NCI-H2107 treated with DMSO at 0.1 percent for 48 hours (cell line): ENCODE data around the gene MAPK11.

Experiments
- DNase-seq: peaks from one replicate; lab custom pipeline; 2025; ENCODE audit not compliant: unreplicated experiment; lab: John Stamatoyannopoulos, UW

MAPK11 gene

DNA sequence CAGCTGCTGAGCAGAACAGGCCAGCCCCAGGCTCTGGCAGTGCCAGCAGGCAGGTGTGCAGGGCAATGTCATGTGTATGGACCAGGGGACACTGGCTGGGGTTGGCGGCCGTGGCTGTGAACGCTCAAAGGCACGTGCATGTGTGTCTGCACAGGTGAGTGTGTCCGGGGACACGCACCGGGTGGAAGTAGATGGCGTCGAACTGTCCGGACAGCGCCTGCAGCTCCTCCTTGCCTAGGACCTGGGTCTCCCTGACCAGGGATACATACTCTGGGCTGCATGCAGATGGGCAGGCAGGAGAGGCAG, 20.0 kb downstream of the MAPK11 start:
- no peak for DNase-seq

GRCh38 chr22:50249341-50250248, 20.6 kb downstream of the MAPK11 start:
- no peak for DNase-seq

- DNase-seq = no peak
Measured at GRCh38 chr22:50248196-50249081, 21.7 kb downstream of the MAPK11 start.

GRCh38 chr22:50247748-50248147, 22.4 kb downstream of the MAPK11 start:
- DNase-seq = no peak

DNA sequence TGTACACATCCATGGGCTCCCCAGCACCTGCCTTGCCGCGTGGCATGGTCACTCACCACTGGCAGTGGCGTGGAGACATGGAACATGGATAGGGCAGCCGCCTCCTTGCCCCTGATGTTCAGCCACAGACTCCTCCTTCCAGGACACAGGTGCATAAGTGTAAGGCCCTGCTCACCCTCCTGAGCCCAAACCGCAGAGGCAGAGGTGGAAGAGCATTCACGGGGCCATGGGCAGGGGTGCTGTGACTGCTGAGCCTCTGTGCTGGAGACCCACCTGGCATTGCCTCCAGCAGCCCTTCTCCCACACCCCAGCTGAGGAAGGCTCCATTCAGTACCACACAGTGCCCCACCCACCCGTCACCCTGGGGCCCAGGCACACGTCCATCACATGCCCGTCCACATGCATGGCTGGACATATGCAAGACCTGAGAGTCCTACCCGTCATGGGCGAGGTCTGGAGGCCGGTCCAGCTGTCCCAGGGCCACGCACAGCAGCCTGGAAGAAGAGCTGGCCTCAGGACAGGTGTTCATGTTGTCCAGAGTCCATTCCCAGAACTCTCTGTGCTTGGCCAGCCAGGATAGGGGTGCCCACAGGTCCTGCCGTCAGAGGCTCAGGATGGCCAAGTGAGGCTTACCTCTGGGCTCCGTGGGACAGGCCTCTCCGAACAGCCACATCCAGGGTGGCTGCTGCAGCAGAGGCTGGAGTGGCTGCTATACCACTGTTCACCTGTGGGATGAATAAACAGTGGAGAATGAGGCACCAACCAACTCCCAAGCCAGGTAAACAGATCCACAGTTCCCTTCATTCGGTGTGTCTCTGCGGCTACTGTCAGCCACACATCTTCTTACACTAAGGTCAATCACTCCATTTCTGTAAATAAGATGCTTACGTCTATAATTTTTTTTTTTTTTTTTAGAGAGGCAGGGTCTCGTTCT, 23.7 kb downstream of the MAPK11 start:
- no peak for DNase-seq

DNA sequence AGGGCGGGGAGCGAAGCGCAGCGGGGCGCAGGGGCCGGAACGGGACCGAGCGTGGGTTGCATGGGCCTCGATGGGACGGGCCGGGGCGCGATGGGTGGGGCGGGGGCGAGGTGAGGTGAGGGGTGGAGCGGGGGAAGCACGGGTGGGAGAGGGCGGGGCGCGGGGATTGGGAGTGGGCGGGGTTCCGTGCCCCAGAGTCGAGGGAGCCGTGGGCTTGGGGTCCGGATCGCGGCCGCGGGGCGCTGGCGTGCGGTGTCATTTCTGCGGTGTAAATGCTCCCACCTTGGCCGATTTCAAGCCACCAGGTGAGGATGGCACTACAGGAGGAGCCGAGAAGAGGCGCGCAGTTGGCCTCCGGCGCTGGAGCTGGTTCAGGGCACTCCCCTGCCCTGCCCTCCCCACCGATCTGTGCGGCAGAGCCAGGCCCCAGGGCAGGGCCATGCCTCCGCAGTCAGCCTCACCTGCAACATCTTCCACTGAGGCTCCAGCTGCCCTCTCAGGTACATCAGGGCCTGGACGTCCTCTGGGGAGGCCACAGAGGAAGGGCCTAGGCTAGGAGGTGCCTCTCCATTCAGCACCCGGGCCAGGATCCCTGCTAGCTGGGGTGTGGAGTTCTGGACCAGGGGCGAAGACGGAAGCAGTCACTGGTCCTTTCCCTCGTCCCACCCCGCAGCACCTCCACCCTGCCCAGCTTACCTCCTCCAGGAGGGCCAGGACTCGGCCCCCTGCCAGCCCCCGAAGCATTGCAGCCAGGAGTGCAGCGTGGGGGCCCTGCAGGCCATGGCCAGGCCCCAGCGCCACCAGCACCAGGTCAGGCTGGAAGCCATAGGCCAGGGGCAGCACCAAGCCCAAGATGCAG, 24.7 kb downstream of the MAPK11 start:
- no peak for DNase-seq

GRCh38 chr22:50244420-50245213, 25.6 kb downstream of the MAPK11 start, which contains the start of gene TUBGCP6:
Gene TUBGCP6 (minus strand): TSS chr22:50245023. CDS start chr22:50244459, 564 bp downstream.
- DNase-seq = peak; percentile 25

- DNase-seq = no peak
Measured at GRCh38 chr22:50243685-50244419, 26.3 kb downstream of the MAPK11 start.

DNA sequence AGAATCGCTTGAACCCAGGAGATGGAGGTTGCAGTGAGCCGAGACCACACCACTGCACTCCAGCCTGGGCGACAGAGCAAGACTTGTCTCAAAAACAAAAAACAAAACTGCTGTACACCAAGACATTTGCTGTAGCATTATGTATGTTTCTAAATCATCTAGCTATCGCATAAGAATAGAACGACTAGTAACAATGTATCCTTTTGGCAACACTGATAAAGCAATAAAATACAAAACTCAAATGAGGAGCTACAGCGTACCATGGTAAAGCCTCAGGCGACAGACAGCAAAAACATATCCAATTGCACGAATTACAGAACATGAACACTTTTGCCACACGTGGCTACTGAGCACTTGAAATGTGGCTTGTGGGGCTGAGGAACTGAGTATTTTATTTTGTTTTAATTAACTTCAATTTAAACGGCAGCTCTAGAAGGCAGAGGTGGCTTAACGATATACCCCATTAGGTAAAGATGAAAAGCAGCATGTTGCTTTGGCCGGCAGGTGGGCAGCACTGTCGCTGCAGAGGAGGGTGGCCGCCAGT, 27.7 kb downstream of the MAPK11 start:
- no peak for DNase-seq

GRCh38 chr22:50238755-50239154, 31.4 kb downstream of the MAPK11 start:
- DNase-seq = no peak

DNA sequence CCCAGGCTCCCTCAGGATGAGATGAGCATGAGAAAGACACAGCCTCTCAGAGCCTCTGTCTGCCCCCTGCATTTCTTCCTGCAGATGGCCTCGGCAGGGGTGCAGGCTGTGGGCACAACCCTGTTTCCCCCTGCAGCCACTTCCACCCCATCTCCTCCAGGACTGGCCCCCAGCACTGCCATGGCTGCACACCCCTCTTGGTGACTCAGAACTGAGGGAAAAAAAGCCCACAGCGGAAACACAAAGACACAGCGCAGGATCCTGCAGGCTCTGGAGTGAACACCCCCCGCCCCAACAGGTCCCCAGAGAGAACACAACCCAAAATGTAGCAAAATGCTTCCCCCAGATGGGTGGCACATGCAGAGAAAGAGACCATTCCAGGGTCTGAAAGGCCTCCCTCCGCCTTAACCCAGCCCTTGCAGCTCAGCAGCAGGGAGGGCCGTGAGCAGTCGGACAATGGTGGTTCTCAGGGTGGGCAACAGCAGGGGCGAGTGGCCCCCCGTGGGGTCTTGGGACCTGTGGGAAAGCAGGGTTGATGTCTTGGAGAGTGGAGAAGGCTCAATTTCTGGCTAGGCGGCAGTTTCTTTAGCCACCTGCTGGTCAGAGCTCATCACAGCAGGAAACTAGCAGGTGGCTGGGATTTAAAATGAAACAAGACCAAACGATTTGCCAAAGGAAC, 33.3 kb downstream of the MAPK11 start:
- peak; percentile 29 for DNase-seq

- DNase-seq = no peak
Measured at GRCh38 chr22:50233223-50233622, 37.0 kb downstream of the MAPK11 start.

DNA sequence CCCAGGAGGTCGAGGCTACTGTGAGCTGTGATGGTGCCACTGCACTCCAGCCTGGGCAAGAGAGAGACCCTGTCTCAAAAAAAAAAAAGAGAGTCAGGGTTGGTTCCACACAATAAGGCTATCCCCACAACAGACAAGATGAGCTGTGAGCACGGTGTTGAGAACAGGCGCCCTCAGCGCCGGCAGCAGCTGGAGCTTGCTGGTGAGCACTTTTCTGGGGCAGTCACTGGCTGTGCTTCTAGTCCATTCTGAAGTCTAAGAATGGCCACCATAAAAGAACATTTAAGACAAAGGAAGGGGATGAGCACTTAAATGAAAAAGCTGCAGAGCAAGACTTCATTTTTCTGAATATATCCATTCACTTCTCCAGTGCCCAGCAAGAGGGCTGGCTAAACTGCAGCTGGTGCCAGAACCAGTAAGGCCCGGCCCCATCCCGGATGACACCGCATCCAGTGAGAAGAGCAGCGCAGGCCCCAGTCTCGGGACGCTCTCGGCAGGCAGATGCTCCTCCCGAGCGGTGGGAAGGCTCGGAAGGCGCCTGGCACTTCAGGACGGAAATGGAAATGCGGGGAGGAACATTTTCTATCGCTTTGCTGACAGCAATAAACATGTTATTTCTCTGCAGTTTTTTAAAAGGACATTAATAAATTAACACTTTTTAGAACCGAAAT, 37.6 kb downstream of the MAPK11 start:
- DNase-seq = no peak

DNA sequence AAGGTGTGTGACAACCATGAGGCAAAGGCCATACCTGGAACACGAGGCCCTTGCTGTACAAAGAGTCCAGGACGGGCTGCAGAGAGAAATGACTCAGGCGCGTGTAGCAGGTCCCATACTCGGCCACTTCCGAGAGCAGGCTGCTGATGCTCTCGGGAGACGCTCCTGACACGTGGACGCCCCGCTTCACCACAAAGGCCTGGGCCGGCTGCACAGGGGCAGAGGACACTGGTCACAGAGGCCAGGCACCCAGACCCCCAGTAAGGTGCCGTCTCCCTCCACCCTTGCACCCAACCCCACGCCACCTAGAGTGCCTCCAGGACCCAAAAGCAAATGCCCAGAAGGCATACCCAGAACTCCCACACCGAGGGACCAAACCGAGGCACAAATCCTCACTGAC, 40.8 kb downstream of the MAPK11 start:
- DNase-seq = no peak

GRCh38 chr22:50228366-50228765, 41.8 kb downstream of the MAPK11 start:
- no peak for DNase-seq

- DNase-seq = no peak
Measured at GRCh38 chr22:50227579-50228215, 42.5 kb downstream of the MAPK11 start.

- no peak for DNase-seq
Measured at GRCh38 chr22:50226875-50227165, 43.4 kb downstream of the MAPK11 start.
